CD4-positive, alpha-beta T cell treated with Interleukin-1 beta for 1 hour (primary cell): ENCODE results near the gene MT1B.
"Not testable (repeated sequence)": the region's sequence is repeated elsewhere in the genome, so short reads cannot be mapped to it uniquely, and the experiment has no call there.

ENCODE experiments used
- DNase-seq, 2 donors: peaks; one replicate each; pipeline ENCODE4 v3.0.0-alpha.2; 2020 to 2022

MT1B gene

DNA sequence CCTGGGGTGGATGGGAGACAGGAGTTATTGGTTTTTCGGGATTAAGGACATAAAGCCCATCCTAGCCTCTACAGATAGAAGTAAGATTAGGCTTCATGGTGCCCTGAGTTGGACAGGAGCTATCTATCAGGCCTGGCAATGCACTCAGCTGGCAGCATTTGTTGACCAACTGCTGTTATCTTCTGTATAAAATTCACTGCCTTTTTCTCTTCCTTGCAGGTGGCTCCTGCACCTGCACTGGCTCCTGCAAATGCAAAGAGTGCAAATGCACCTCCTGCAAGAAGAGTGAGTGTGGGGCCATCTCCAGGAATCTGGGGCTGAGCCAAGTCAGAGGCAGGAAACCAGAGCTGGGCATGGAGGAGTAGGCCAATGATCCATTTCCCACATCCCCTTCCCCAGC is 12.6 kb upstream of the MT1B start:
- no peak for DNase-seq

DNA sequence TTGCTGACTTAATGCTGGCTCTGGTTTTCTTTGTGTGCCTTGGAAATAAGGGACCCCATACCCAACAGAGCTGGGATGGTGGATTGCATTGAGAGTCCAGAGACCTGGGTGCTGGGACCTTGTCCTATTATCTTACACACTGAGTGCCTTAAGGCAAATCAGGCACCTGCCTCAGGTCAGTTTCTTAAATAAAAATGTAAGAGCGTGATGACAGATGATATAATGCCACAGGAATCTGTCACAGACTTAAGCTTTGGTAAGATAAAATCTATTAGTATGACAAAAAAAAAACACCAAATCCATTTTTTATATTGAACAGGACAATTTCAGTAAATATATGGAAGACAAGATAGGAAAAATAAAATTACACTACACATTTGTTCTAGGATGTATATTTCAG is 11.6 kb upstream of the MT1B start:
- DNase-seq = no peak

DNA sequence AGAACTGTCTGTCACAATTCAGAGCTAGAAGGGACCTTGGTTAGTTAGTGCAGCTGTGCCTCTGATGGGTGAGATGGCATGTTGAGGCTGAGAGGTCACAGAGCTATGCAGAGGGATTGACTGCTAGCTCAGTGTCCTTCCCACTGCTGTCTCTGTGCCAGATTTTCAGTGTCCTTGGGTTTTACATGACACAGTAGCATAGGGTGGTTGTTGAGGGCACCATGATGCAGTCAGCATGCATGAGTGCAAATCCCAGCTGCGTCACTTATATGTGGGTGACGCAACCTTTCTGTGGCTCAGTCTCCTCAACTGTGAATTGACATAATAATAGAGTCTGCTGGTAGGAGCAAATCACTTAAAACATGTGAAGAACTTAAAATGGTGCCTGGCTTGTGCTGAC is 10.5 kb upstream of the MT1B start:
- no peak for DNase-seq

DNA sequence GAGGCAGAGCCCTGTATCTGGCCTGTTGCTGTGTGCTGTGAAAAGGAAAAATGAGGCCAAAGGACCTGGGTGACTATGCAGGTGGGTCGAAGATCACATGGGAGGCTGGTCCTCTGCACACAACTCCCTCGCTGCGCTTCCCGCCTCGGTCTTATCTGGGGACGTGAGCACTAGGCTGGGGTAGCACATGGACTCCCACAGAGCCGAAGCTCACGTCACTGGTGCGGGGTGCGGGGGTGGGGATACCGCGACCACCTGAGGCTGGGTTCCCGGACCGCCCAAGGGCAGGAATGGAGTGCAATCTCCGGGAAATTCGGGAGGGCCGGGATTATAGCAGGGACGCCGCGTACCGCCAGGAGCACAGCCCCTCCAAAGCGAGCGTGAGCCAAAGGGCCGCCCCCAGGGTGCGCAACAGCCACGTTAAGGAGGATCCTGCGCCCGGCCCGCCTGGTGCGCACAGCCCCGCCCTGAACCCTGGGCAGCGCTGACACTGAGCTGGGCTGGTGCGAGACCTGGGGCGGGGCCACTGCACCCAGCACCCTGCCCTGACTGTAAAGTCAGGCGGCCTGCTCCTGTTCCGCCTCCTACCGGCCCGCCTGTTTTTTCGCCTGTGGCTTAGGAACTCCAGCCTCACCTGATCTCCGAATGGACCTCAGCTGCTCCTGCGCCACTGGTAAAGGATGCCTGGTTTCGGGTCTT is 8.5 kb upstream of the MT1B start:
- peak; percentile 78 to 81 for DNase-seq

DNA sequence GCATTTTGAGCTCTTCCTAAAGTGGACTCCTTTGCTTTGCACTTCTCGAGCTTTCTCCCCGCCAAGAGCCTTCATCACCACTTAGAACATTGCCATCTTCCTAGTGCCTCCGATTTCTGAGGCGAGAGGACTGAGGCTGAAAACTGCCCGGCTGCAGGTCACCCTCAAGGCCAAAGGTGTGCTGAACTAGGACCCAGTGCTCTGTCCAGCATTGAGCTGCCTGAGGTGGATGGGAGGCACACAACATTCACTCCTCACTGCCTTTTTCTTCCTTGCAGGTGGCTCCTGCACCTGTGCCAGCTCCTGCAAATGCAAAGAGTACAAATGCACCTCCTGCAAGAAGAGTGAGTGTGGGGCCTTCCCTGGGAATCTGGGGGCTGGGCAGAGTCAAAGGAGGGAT is 7.9 kb upstream of the MT1B start:
- DNase-seq = no peak

DNA sequence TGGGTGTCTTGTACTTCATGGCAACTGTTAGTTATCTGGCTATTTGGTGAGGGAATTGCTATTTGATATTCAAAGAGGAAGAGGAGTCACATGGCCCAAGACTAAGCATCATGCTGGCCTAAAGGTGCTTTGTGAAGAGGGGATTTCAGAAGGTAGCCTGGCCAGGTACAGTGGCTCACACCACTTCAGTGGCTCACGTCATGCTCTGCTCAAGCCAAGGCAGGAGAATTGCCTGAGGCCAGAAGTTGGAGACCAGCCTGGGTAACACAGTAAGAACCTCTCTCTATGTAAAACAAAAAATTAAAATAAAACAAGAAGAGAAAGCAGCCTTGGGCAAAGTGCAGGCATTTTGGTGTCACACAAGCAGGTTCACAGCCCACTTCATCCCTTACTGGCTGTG is 6.4 kb upstream of the MT1B start:
- DNase-seq = no peak

DNA sequence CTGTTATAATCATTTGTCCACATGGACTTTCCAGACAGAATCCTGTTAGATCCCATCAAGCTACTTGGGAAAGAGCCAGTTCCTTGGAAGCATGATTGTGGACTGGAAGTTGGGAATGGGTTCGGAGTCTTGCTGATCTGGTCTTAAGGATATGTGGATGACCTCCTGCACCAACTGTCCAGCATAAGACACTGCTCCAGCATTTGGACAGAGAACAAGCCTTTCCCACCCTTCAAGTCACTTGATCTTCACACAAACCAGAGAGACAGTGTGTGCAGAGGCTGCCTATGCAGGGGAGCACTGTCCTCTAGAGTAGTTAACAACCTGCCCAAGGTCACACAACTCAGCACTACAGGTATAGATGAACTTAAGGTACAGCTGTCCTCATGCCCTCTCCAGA is 5.8 kb upstream of the MT1B start:
- no peak for DNase-seq

DNA sequence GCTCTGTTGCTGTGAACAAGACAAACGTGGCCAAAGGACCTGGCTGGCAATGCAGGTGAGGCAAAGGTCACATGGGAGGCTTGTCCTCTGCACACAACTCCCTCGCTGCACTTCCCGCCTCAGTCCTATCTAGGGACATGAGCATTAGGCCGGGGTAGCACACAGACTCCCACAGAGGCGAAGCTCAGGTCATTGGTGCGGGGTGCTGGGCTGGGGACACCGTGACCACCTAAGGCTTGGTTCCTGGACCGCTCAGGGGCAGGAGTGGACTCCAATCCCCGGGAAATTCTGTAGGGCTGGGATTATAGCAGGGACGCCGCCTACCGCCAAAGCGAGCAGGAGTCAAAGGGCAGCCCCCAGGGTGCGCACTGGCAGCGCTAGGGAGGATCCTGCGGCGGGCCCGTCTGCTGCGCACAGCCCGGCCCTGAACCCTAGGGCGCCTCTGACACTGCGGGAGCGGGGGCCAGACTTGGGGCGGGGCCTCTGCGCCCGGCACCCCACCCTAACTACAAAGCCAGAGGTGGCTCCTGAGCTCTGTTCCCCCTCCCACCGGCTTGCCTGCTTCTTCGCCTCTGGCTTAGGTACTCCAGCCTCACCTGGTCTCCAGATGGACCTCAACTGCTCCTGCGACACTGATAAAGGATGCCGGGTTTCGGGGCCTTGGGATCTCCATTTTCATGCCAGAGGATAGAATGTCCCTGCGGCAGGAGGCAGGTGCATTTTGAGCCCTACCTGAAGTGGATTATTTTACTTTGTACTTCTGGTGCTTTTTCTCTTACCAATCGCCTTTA is 3.9 kb upstream of the MT1B start:
- no peak for DNase-seq

DNA sequence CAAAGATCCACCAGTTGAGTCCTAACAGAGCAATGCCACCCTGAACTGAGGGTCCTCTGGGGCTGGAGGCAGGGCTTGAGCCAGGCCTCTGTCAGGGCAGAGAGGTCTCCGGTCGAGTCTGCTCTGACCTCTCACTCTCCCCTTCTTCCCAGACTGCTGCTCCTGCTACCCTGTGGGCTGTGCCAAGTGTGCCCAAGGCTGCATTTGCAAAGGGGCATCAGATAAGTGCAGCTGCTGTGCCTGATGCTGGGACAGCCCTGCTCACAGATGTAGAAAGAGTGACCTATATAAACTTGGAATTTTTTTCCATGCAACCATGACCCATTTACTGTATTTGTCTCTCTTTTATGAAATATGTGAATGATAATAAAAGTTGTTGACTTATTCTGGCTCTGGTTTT is 2.4 kb upstream of the MT1B start:
- DNase-seq = no peak

DNA sequence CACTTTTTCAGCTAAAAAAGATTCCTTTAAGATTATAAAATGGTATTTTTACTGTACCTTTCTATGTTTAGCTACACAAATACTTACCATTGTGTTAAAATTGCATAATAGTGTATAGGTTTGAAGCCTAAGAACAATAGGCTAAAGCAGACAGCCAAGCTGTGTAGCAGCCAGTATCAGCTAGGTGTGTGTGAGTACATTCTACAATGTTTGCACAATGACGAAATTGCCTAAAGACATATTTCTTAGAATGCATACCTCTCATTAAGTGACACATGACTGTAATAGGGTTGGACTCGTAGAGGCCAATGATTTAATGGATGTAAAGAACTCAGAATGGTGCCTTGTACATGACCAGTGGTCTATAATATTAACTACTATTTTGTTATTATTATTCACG is 1.9 kb upstream of the MT1B start:
- no peak for DNase-seq

DNA sequence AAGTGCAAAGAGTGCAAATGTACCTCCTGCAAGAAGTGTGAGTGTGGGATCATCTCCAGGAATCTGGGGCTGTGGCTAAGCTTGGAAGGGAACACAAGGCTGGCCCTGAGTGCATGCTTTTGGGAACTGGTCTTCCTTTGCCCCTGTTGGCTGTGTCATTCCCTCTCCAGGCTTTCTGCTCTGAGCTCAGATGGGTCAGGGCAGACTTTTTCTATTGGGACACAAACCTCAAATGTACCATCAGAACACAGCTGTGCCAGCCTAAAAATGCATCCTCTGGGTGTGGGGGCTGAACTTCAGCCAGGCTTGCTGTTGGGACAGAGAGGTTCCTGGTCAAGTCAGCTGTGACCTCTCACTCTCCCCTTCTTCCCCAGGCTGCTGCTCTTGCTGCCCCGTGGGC is 914 bp downstream of the MT1B start:
- no peak for DNase-seq

DNA sequence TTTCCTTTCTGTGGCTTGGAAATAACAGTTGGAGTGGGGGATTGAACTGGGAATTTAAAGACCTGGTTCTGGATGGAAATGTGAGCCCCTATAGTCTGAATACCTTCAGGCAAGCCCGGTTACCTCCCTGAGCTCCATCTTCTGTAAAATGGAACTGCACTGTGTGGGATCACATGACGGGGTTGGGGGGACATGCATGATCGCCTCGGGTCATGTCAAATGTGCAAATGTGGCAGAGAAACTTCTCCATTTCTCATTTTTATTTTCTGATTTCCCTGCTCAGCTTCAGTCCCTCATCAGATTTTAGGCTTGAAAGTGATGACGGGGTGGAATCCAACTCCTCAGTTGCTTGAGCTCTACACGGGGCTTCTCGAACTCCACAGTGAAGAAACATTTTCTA is 1.5 kb downstream of the MT1B start:
- DNase-seq = no peak

DNA sequence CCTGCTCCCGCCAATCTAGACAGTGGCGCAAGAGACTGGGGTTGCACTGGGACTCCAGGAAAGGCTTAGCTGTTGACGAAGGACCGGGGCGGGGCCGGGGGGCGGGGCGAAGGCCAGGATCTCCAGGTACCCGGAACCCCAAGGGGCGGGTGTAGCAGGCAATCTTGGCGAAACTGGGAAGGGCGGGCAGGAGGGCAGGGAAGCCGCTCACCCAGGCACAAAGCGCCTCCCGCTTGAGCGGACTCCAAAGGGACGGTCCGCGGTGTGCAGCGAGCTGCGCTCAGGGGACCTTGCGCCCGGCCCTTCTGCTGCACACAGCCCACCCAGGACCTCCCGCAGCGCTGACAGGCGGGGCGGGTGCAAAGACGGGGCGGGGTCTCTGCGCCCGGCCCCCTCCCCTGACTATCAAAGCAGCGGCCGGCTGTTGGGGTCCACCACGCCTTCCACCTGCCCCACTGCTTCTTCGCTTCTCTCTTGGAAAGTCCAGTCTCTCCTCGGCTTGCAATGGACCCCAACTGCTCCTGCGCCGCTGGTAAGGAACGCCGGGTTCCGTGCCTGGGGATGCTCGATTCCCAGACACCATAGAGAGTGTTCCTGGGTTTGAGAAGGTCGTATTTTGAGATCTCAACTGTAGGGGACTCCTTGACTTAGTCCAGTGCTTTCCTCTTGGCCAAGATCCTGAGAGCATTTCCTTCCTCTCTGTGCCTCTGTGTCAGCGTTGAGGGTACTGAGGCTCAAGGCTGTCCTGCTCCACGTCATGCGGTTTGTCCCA is 6.1 kb downstream of the MT1B start, which contains the start of gene MT1F:
Gene MT1F (plus strand): TSS at position 405 of the 772 bp plus-strand sequence. CDS start 100 bp downstream, at position 505.
- peak; percentile 58 to 70 for DNase-seq

DNA sequence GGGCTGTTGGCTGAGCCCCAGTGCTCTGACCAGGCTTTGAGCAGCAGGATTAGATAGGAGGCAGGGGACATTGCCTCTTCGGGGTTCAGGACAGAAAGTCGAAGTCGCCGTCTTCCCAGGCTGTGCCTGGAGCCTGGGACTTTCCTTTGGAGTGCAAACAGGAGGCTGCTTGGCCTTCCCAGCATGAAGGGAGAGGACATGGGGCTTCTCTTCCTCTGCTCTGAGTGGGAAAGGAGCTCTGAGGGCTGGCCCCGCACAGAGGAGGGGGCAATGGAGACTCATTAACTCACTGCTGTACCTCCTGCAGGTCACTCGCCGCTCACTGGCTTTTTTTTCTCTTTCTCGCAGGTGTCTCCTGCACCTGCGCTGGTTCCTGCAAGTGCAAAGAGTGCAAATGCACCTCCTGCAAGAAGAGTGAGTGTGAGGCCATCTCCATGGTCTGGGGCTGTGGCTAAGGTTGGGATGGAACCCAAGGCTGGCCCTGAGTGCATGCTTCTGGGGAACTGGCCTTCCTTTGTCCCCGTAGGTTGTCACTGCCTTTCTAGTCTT is 6.7 kb downstream of the MT1B start:
- DNase-seq = no peak

DNA sequence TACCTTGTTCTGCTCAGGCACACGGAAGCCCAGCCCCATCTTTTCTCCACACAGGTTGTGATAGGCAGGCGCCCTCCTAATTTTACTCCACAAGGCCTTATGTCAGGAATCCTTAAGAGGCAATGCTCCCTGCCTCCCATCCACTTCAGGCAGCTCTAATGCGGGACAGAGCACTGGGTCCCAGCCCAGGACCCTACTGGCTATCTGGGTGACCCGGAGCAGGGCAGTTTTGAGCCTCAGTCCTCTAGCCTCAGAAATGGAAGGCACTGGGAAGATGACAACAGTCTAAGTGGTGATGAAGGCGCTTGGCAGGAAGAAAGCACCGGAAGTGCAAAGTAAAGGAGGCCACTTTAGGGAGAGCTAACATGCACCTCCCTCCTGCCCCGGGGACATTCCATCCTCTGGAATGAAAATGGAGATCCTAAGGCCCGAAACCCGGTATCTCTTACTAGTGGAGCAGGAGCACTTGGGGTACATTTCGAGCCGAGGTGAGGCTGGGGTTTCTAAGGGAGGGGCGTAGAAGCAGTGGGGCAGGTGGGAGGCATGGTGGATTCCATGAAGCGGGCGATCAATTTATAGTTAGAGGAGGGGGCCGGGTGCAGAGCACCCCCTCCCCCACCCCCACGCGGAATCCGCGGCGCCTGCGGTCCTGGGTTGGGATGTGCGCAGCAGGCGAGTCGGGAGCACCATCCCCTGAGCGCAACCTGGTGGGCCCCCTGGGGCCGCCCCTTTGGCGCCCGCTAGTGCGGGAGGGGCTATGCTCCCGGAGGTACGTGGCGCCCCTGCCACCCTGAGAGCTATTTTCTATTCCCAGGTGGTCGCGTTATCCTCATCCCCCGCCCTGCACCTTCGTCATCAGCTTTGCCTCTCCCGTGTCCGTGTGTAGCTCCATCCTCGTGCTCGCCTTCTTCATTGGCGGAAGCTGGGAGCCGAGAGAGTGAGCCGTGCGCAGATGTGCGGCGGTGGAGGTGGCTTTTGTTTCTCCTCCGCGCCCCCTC is 11.0 kb downstream of the MT1B start:
- DNase-seq = peak in 1 of 2 donors; percentile 20

DNA sequence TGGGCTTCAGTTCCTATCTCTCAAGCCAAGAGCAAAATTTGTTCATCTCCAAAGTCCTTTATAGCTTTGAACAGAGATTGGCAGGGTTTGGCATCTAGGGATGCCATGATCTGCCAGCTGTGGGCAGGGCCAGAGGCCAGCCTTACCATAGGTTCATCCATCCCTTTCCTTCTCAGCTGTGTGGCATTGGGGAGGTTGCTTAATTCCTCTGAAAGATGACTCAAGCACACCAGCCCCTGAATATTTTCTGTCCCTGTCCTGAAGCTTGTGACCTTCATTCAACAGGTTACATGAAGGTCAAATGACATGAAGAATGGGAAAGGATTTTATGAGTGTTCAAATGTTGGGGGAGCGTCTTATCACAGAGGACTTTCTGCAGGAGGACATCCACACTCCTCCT is 12.8 kb downstream of the MT1B start:
- no peak for DNase-seq

DNA sequence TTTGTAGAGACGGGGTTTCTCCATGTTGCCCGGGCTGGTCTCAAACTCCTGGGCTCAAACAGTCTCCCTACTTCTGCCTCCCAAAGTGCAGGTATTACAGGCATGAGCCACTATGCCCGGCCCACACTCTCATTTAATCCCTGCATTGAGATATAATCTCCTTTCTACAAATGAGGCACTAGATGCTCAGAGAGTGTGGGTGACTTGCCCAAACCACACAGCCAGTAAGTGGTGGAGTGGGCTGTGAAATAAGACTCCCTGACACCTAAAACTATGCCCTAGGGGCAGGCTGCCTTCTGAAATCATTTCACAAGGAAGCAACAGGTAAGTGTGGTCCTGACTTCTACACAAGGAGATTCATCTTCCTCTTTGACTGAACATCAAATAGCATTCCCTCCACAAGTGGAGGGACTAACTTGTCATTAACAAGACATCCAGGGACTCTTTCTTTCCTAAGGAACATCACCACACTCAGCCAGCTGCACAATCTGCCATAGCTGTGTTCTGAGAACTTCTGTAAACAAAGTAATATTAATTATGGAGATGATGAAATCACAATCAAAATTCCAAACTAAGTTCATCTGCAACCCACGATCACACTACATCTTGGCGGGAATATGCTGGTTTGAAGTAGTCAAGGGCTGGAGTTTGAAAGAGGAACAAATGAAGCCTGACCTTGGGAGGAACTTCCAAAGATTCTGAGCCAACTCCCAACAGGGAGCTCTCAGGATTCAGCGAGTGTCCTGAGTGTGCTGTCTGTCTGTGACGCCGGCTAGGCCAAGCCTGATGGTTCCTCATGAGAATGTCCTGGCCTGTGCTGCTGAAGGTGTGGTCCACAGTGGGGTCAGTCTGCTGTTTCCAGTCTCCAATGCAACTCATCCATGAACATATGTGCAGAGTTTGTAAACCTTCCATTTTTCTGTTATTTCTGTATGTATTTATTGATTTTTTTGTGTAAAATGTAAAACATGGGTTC is 13.9 kb downstream of the MT1B start:
- not testable (repeated sequence) for DNase-seq

DNA sequence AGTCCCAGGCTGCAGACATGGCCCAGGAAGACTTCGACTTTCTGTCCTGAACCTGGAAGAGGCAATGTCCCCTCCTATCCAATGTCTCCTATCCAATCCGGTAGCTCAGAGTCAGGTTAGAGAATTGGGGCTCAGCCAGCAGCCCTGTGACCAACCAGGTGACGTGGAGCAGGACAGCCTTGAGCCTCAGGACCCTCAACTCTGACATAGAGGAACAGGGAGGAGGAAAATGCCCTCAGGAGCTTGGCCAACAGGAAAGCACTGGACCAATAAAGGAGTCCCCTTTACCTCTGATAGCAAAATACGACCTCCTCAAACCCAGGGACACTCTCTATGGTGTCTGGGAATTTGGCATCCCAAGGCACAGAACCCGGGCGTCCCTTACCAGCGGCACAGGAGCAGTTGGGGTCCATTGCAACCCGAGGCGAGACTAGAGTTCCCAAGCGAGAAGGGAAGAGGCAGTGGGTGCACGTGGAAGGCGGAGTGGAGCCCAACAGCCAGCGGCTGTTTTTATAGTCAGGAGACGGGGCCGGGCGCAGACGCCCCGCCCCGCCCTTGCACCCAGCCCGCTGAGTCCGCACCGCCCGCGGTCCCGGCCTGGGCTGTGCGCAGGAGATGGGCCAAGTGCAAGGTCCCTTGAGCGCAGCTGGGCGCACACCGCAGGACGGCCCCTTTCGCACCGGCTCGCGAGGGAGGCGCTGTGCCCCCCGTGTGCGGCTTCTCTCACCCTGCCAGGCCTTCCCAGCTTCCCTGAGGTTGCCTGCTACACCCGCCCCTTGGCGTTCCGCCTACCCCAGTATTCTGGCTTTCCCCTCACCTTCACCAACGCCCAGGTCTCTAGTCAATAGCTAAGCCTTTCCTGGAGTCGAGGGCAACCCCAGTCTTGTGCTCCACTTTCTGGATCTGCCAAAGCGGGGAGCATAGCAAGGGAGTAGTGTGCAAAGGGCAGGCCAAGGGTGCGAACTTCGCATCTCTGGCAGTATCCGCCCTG is 16.2 kb downstream of the MT1B start, which contains the start of gene MT1G:
Gene MT1G (minus strand): TSS at position 485 of the 991 bp plus-strand sequence. CDS start 72 bp downstream, at position 413.
- DNase-seq = no peak
